ENCODE data around the gene MAD1L1.

MAD1L1 gene

DNA sequence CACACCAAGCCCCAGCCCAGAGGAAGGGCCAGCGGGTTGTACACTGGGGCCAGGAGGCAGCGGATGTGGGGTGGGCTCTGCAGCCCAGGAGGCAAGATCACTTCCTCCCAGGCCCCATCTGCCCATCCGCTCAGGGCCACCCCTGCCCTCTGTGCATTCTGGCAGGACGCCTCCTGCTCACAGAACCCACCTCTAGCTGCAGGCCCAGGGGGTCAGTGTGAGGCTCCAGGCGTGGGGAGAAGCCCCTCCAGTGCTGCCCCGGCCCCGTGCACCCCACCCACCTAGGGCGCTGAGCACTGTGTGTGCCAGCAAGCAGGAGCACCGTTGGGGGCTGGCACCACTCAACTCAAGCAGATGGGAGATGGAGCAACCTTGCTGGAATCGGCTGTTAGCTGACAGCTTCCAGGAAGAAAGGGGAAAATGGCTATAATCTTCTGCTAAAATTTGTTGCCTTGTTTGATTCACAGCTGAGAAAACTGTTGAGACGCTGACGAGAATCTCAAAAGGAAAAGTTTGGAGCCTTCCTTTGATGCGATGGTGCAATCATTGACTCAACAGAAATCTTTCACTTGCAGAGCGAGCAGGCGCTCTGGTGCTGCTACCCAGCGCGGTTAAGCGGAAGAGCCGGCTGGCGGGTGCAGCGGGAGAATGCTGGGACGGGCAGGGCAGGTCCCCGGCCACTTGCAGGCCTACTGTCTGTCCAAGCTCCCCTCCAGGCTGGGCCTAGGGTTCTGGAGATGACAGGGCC lies 286.5 kb downstream of the MAD1L1 start:
- H3K79me1 ChIP-seq (ENCODE audit: low read length), result no peaks in the 10 kb centered on the region
- H3K4me3 ChIP-seq (ENCODE audit: low read depth, low read length), result no peak overlapping the region
- no peak overlapping the region for H3K4ac ChIP-seq (ENCODE audit: low read depth, low read length)
- H4K91ac ChIP-seq (ENCODE audit: low read depth, low read length), result no peak overlapping the region
- no peak overlapping the region for H3K23ac ChIP-seq (ENCODE audit: low read length)
- no peak overlapping the region for H4K12ac ChIP-seq (ENCODE audit: low read depth, low read length)
- no peak overlapping the region for H2BK5ac ChIP-seq (ENCODE audit: low read depth, low read length, poor library complexity)
- H3K14ac ChIP-seq (ENCODE audit: low read length), result no peak overlapping the region
- no peaks in the 10 kb centered on the region for H3K79me2 ChIP-seq (ENCODE audit: control insufficient read depth, insufficient read depth, low read length, poor library complexity)
- no peak overlapping the region for H2BK12ac ChIP-seq (ENCODE audit: low read length)
- peaks cover 0 to 2% of the 10 kb centered on the region in 2 experiments for H3K36me3 ChIP-seq (ENCODE audit: control insufficient read depth in 1 of 2, insufficient read depth in 2 of 2, low read length in 2 of 2)
- no peak overlapping the region for H3K9ac ChIP-seq (ENCODE audit: low read length)
- no peak for DNase-seq
- H3K4me2 ChIP-seq (ENCODE audit: low read length), result no peak overlapping the region
- no CpG with 5 or more reads among the region's 23 CpGs for WGBS (ENCODE audit: extremely low coverage, insufficient coverage, insufficient read length)
- H3K9me3 ChIP-seq (ENCODE audit: insufficient read depth, low read depth, low read length), result peaks cover 3% of the 10 kb centered on the region
- no peak overlapping the region for H4K8ac ChIP-seq (ENCODE audit: low read depth, low read length)
- no peak overlapping the region for H2AFZ ChIP-seq (ENCODE audit: insufficient read depth, low read length, poor library complexity)
- no peaks in the 10 kb centered on the region for H3K4me1 ChIP-seq (ENCODE audit: control insufficient read depth in 1 of 2, insufficient read depth in 2 of 2, low read length in 2 of 2)
- no peak overlapping the region for H3K27ac ChIP-seq (ENCODE audit: low read depth, low read length)
- no peak overlapping the region for H3K18ac ChIP-seq (ENCODE audit: low read length)
- no peaks in the 10 kb centered on the region for H3K27me3 ChIP-seq (ENCODE audit: insufficient read depth, low read length)
- no peak overlapping the region for H2AK5ac ChIP-seq (ENCODE audit: low read length)
- H2BK120ac ChIP-seq (ENCODE audit: insufficient read depth, low read length, poor library complexity), result no peak overlapping the region

- Histone ChIP-seq H4K8ac (ENCODE audit: low read depth, low read length) (no peak overlapping the region), H3K9ac (ENCODE audit: low read length) (no peak overlapping the region), H3K36me3 (ENCODE audit: control insufficient read depth in 1 of 2, insufficient read depth in 2 of 2, low read length in 2 of 2) (peaks cover 0 to 2% of the 10 kb centered on the region in 2 experiments), H2AK5ac (ENCODE audit: low read length) (no peak overlapping the region), H3K27me3 (ENCODE audit: insufficient read depth, low read length) (no peaks in the 10 kb centered on the region), H2BK5ac (ENCODE audit: low read depth, low read length, poor library complexity) (no peak overlapping the region), H4K12ac (ENCODE audit: low read depth, low read length) (no peak overlapping the region), H3K27ac (ENCODE audit: low read depth, low read length) (no peak overlapping the region), H3K4me2 (ENCODE audit: low read length) (no peak overlapping the region), H4K91ac (ENCODE audit: low read depth, low read length) (no peak overlapping the region), H3K23ac (ENCODE audit: low read length) (no peak overlapping the region), H2BK120ac (ENCODE audit: insufficient read depth, low read length, poor library complexity) (no peak overlapping the region), H3K14ac (ENCODE audit: low read length) (no peak overlapping the region), H2AFZ (ENCODE audit: insufficient read depth, low read length, poor library complexity) (no peak overlapping the region), H3K4ac (ENCODE audit: low read depth, low read length) (no peak overlapping the region), H3K18ac (ENCODE audit: low read length) (no peak overlapping the region), H3K4me3 (ENCODE audit: low read depth, low read length) (no peak overlapping the region), H3K79me2 (ENCODE audit: control insufficient read depth, insufficient read depth, low read length, poor library complexity) (no peaks in the 10 kb centered on the region), H2BK12ac (ENCODE audit: low read length) (no peak overlapping the region), H3K79me1 (ENCODE audit: low read length) (no peaks in the 10 kb centered on the region), H3K9me3 (ENCODE audit: insufficient read depth, low read depth, low read length) (peaks cover 3% of the 10 kb centered on the region), H3K4me1 (ENCODE audit: control insufficient read depth in 1 of 2, insufficient read depth in 2 of 2, low read length in 2 of 2) (no peaks in the 10 kb centered on the region)
- no CpG with 5 or more reads among the region's 14 CpGs for WGBS (ENCODE audit: extremely low coverage, insufficient coverage, insufficient read length)
- no peak for DNase-seq
These were observed 287.2 kb downstream of the MAD1L1 start for GRCh38 chr7:1945558-1945957.

DNA sequence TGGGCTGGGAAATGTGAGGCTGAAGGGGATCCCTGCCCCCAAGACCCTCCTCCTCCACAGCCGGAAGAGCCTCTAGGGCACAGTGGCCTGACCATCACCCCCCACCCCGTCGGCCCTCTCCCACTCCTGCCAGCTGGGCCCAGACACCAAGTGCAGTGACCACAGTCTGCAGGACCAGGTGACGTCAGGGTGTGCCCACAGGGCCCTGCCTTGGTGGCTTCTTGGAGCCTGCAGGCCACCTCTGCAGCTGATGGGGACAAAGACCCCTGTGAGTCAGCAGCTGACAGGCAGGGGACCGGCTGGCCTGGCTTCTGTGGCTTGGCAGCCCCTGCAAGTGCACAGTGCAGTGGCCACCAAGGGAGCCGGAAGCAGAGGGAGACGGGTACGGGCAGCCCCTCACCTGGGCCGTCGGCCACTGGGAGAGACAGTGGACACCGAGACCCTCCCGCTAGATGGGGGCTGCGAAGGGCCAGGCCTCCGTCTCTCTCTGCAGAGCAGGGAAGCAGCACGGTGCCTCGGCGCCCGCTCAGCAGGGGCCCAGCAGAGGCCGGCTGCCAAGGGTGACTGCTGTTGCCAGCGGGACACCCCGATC lies 288.0 kb downstream of the MAD1L1 start:
- H4K8ac ChIP-seq (ENCODE audit: low read depth, low read length), result no peak overlapping the region
- no peak overlapping the region for H2BK12ac ChIP-seq (ENCODE audit: low read length)
- no peak for DNase-seq

DNA sequence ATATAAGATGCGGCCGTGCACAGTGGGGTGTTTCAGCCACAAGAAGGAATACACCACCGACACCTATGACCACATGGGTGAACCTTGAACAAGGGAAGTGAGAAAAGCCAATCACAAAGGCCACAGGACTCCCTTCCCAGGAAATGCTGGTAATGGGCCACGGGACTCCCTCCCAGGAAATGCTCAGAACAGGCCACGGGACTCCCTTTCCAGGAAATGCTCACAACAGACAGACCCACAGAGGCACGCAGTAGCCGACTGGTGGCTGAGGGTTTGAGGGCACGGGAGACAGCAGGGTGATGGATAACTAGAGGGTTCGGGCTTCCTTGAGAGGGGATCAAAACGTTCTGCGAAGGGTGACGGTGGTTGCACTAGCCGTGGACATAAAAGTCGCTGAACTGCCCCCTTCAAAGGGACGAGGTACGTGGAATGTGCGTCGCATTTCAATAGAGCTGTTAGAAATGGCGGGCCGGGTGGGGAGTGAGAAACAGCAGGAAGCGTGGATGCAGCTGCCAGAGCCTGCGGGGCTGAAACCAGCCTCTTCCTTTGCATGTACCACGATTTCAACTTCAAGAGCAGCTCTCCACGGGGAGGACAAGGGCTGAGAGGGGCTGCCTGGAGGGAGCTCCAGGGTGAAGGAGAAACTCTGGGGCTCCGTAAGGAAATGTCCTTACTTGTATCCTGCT lies 288.7 kb downstream of the MAD1L1 start:
- H3K9me3 ChIP-seq (ENCODE audit: insufficient read depth, low read depth, low read length), result peaks cover 7% of the 10 kb centered on the region
- no peak overlapping the region for H3K4me2 ChIP-seq (ENCODE audit: low read length)
- H2BK120ac ChIP-seq (ENCODE audit: insufficient read depth, low read length, poor library complexity), result no peak overlapping the region
- no peak overlapping the region for H3K9ac ChIP-seq (ENCODE audit: low read length)
- H2AK5ac ChIP-seq (ENCODE audit: low read length), result no peak overlapping the region
- no peak overlapping the region for H2BK5ac ChIP-seq (ENCODE audit: low read depth, low read length, poor library complexity)
- no peak overlapping the region for H3K4me3 ChIP-seq (ENCODE audit: low read depth, low read length)
- no peak overlapping the region for H2AFZ ChIP-seq (ENCODE audit: insufficient read depth, low read length, poor library complexity)
- H3K23ac ChIP-seq (ENCODE audit: low read length), result no peak overlapping the region
- no peak overlapping the region for H4K8ac ChIP-seq (ENCODE audit: low read depth, low read length)
- H4K12ac ChIP-seq (ENCODE audit: low read depth, low read length), result no peak overlapping the region
- WGBS (ENCODE audit: extremely low coverage, insufficient coverage, insufficient read length), result no CpG with 5 or more reads among the region's 25 CpGs
- H3K79me2 ChIP-seq (ENCODE audit: control insufficient read depth, insufficient read depth, low read length, poor library complexity), result no peaks in the 10 kb centered on the region
- peaks cover 0 to 2% of the 10 kb centered on the region in 2 experiments for H3K36me3 ChIP-seq (ENCODE audit: control insufficient read depth in 1 of 2, insufficient read depth in 2 of 2, low read length in 2 of 2)
- H3K79me1 ChIP-seq (ENCODE audit: low read length), result no peaks in the 10 kb centered on the region
- H2BK12ac ChIP-seq (ENCODE audit: low read length), result no peak overlapping the region
- no peak overlapping the region for H3K18ac ChIP-seq (ENCODE audit: low read length)
- H3K4me1 ChIP-seq (ENCODE audit: control insufficient read depth in 1 of 2, insufficient read depth in 2 of 2, low read length in 2 of 2), result no peaks in the 10 kb centered on the region
- no peak overlapping the region for H3K27ac ChIP-seq (ENCODE audit: low read depth, low read length)
- H3K4ac ChIP-seq (ENCODE audit: low read depth, low read length), result no peak overlapping the region
- no peak for DNase-seq
- no peaks in the 10 kb centered on the region for H3K27me3 ChIP-seq (ENCODE audit: insufficient read depth, low read length)
- H4K91ac ChIP-seq (ENCODE audit: low read depth, low read length), result no peak overlapping the region
- H3K14ac ChIP-seq (ENCODE audit: low read length), result no peak overlapping the region

More for the DNA sequence above, 288.0 kb downstream of the MAD1L1 start:
- H2AK5ac ChIP-seq (ENCODE audit: low read length), result no peak overlapping the region
- H4K91ac ChIP-seq (ENCODE audit: low read depth, low read length), result no peak overlapping the region
- H2AFZ ChIP-seq (ENCODE audit: insufficient read depth, low read length, poor library complexity), result no peak overlapping the region
- no peak overlapping the region for H3K9ac ChIP-seq (ENCODE audit: low read length)
- no peaks in the 10 kb centered on the region for H3K27me3 ChIP-seq (ENCODE audit: insufficient read depth, low read length)
- no peak overlapping the region for H3K14ac ChIP-seq (ENCODE audit: low read length)
- no peaks in the 10 kb centered on the region for H3K79me2 ChIP-seq (ENCODE audit: control insufficient read depth, insufficient read depth, low read length, poor library complexity)
- no peak overlapping the region for H4K12ac ChIP-seq (ENCODE audit: low read depth, low read length)
- H3K27ac ChIP-seq (ENCODE audit: low read depth, low read length), result no peak overlapping the region
- no peak overlapping the region for H3K4me3 ChIP-seq (ENCODE audit: low read depth, low read length)
- no CpG with 5 or more reads among the region's 21 CpGs for WGBS (ENCODE audit: extremely low coverage, insufficient coverage, insufficient read length)
- no peak overlapping the region for H3K4ac ChIP-seq (ENCODE audit: low read depth, low read length)
- H2BK5ac ChIP-seq (ENCODE audit: low read depth, low read length, poor library complexity), result no peak overlapping the region
- H3K79me1 ChIP-seq (ENCODE audit: low read length), result no peaks in the 10 kb centered on the region
- no peak overlapping the region for H3K23ac ChIP-seq (ENCODE audit: low read length)
- no peak overlapping the region for H2BK120ac ChIP-seq (ENCODE audit: insufficient read depth, low read length, poor library complexity)
- no peaks in the 10 kb centered on the region for H3K4me1 ChIP-seq (ENCODE audit: control insufficient read depth in 1 of 2, insufficient read depth in 2 of 2, low read length in 2 of 2)
- H3K4me2 ChIP-seq (ENCODE audit: low read length), result no peak overlapping the region
- peaks cover 0 to 2% of the 10 kb centered on the region in 2 experiments for H3K36me3 ChIP-seq (ENCODE audit: control insufficient read depth in 1 of 2, insufficient read depth in 2 of 2, low read length in 2 of 2)
- peaks cover 6% of the 10 kb centered on the region for H3K9me3 ChIP-seq (ENCODE audit: insufficient read depth, low read depth, low read length)
- H3K18ac ChIP-seq (ENCODE audit: low read length), result no peak overlapping the region

Measured in trophoblast cell (in vitro differentiated cells and primary cell).